SK-N-MC (cell line): ENCODE measurements around the gene PTGES3.

ENCODE experiments used
- EZH2 ChIP-seq: fragments of 200-600 bp; sonication (generic); IDR thresholded peaks from one replicate; pipeline ENCODE4 v1.6.1; 2017; ENCODE audit warnings: antibody characterized with exemption
- POLR2AphosphoS5 ChIP-seq: IDR thresholded peaks from 2 replicates; pipeline ENCODE4 v1.6.1; 2012; ENCODE audit warnings: mild to moderate bottlenecking, low read depth, low read length, borderline replicate concordance

GRCh38 chr12:56616925-56617324, 71.2 kb downstream of the PTGES3 start:
- TF ChIP-seq POLR2AphosphoS5 = no peak
- TF ChIP-seq EZH2 = no peak
